ENCODE measurements around the gene GPC6.

The GPC6 gene

DNA sequence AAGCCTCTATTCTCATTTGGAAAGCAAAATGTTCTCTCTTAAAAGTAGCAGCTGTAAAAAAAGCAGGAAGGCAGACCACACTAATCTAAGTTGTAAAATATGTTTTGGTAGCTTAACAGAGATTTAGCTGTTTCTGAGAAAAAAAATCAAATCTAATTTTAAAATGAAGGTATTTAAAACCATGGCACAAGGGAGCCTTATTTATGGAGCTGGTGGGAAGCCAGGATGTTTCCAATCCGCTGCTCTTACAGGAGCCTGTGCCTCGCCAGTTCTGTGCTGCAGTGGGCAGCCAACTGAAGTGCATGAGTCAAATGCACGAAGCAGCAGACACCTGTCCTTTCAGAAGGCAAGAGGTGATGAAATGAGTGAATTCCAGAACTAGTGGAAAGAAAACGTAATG, 28.2 kb downstream of the GPC6 start:
- TF ChIP-seq CTCF (IDR thresholded peaks at IDR 0.05; ENCODE audit: low read length, missing control alignments): no peak
- H3K4me3 ChIP-seq (replicated peaks; ENCODE audit: low read depth, low read length): no peak overlapping the region
- DNase-seq (ENCODE audit: low read depth): no peak

- no peak for TF ChIP-seq CTCF (IDR thresholded peaks at IDR 0.05; ENCODE audit: low read length, missing control alignments)
- DNase-seq (ENCODE audit: low read depth): no peak
- H3K4me3 ChIP-seq (replicated peaks; ENCODE audit: low read depth, low read length): no peak overlapping the region
These were observed 30.4 kb downstream of the GPC6 start for GRCh38 chr13:93256998-93257397.

- no peak for TF ChIP-seq CTCF (IDR thresholded peaks at IDR 0.05; ENCODE audit: low read length, missing control alignments)
- H3K4me3 ChIP-seq (replicated peaks; ENCODE audit: low read depth, low read length): no peak overlapping the region
- DNase-seq (ENCODE audit: low read depth): no peak
These were observed 33.0 kb downstream of the GPC6 start for GRCh38 chr13:93259527-93260080.

DNA sequence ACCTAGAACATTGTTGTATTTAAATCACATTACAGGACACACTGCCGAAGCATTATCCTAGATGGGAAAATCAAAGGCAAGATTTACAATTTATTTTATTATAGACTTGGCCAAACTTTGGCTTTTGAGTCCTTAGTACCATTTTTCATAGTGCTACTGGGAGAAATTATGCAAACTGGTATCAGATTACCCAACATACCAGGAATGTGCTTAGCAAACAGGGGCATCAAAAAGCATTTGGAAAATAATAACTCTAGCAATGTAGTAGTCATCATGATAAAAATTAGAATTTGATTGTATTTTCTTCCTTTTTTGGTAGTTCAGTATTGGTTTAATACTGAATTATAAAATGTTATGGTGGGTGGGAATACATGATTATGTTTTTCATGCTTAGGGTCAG, 34.0 kb downstream of the GPC6 start:
- DNase-seq (ENCODE audit: low read depth): peak; percentile 52
- no peak overlapping the region for H3K4me3 ChIP-seq (replicated peaks; ENCODE audit: low read depth, low read length)
- no peak for TF ChIP-seq CTCF (IDR thresholded peaks at IDR 0.05; ENCODE audit: low read length, missing control alignments)

DNA sequence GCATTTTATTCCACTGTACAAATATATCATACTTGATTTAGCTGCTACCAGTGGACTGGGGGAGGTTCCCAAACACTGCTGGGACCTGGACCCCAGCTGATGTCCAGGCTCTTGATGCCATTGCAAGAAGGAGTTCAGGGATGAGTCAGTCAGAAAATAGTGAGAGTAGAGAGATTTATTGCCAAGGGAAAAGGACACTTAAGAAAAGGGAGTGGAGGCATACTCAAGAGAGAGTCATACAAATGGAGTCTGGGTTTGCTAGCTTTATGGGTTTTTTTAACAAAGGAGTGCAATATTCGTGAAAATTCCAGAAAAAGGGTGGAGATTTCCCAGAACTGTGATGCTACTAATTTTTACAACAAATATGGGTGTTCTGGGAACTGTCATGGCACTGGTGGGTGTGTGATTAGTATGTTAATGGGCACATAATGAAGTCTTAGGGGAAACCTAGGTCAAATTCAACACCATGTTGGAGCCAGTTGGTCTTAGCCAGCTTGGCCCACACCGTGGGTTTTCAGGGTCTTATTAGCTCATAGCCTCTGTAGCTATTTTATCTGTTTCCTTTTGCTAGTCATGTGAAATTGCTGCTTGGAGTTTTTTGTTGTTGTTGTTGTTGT, 36.2 kb downstream of the GPC6 start:
- H3K4me3 ChIP-seq (replicated peaks; ENCODE audit: low read depth, low read length): no peak overlapping the region
- peak; percentile 51 for DNase-seq (ENCODE audit: low read depth)
- no peak for TF ChIP-seq CTCF (IDR thresholded peaks at IDR 0.05; ENCODE audit: low read length, missing control alignments)

- DNase-seq (ENCODE audit: low read depth): no peak
- no peak overlapping the region for H3K4me3 ChIP-seq (replicated peaks; ENCODE audit: low read depth, low read length)
- TF ChIP-seq CTCF (IDR thresholded peaks at IDR 0.05; ENCODE audit: low read length, missing control alignments): no peak
These were observed 38.3 kb downstream of the GPC6 start for GRCh38 chr13:93264876-93265275.

- H3K4me3 ChIP-seq (replicated peaks; ENCODE audit: low read depth, low read length): no peak overlapping the region
- no peak for DNase-seq (ENCODE audit: low read depth)
- no peak for TF ChIP-seq CTCF (IDR thresholded peaks at IDR 0.05; ENCODE audit: low read length, missing control alignments)
These were observed 39.2 kb downstream of the GPC6 start for GRCh38 chr13:93265800-93266199.
